GM19023 (cell line): ENCODE data around the gene PLPPR5.

Experiments
- ATAC-seq: cut with Tn5 transposase; IDR thresholded peaks from one replicate; pipeline ENCODE4 v1.9.1; 2021; ENCODE audit warnings: mild to moderate bottlenecking, moderate library complexity; ENCODE audit not compliant: unreplicated experiment

PLPPR5 gene

DNA sequence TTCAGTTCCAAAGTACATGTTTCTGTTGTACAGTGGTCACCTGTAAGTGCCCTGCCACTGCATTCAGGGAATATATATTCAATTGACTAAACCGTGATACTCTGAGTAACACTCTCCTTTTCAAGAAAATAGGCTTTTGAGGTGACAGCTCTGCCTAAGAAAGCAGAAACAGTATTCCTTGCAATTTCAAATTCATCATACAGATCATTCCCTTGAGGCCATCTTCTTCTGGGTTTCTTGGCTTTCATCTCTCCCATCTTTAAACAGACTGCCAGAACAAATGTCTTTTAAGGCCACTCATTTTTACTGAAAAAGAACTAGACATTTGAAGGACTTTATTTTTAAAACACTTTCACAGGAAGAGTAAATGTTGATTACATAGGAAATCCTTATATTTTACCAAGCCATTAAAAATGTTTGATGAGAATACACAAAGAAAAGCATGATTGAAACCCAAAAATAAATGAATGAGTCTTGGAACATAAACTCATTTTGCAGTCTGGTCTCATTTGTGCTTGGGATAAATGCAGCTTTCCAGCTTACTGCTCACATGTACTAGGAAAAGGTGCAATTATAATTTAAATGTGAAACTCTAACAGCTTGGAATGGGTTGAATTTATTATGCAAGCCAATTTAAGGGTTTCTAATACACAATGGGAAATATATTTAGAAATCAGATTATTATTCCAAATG is 34.7 kb downstream of the PLPPR5 start:
- no peak for ATAC-seq

DNA sequence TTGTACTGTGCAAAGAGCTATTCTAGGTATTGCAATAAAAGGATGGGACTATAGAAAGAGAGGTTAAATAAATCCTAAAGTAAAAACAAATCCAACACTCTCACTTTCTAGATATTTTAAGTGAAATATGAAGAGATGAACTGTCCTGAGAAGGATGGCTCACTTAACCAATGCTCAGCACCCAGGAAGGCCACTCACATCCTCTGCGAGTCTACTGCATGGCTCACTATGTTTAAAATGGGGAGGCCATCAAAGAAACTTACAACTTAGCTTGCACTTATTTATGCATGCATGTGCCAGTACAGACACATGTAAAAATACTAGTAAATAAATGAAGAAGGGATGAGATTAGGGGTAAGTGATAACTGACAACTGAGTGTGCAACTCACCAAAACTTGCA is 37.5 kb downstream of the PLPPR5 start:
- no peak for ATAC-seq

DNA sequence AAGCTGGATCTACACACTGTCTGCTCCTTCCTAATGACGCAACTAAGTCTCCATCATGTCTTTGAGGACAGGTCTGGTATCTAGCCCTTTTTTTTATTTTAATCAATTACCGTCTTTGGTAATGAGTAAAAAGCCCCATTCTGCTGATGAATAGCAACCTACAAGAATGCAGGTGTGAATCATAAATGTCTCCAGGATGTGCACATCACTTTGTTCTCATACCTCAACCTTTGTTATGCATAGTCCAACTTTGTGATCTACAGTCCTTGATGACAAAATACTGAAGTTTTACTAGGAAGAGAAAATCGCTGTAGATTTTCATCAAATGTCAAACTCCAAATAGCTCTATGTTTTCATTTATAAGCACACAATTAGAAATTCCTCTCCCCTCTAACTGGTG is 39.3 kb downstream of the PLPPR5 start:
- no peak for ATAC-seq

DNA sequence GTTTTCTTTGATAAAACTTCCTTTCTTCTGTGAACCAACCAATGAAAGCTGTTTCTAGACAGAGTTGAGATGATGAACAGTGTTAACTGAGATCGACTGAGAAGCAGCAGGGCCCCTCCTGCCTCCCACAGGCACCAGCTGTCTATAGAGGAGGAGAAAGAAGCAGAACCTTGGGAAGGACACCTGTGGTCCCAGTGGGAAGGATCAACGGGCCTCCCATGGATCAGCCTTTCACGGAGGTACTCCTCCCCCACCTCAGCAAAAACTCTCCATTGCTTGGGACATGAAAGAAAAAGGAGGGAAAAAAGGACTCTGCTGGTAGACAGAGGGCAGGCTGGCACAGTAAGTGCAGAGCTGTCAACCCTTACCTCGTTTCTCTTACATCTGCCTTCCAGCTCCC is 40.5 kb downstream of the PLPPR5 start:
- no peak for ATAC-seq

DNA sequence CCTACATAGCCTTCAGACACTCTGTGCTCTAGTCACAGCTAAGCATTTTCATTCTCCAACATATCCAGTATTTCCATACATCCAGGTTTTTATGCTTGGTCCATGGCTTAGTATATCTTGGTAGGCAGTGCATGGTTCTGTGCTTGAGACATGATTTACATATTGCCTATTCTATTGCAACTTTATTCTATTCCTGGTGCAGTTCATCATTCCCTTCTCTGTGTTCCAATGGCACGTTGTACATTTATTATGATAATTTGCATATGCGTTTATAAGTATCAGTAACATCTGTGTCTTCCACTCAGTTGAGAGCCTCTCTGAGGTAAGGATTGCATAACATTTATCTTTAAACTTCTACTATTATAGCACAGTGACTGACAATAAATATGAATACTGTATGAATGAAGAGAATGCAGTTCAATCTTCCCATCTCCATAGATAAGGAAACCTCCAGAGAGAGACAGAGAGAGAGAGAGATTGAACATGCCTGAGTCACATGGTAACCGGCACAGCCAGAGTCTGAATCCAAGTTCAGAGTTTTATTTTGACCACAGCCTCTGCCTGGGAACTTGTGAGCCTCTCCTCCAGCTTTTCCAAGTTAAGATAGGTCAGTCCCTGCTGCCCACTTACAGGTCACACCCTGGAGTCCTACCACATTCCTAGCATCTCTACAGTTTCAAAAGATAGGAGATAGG is 41.5 kb downstream of the PLPPR5 start:
- ATAC-seq, result no peak

DNA sequence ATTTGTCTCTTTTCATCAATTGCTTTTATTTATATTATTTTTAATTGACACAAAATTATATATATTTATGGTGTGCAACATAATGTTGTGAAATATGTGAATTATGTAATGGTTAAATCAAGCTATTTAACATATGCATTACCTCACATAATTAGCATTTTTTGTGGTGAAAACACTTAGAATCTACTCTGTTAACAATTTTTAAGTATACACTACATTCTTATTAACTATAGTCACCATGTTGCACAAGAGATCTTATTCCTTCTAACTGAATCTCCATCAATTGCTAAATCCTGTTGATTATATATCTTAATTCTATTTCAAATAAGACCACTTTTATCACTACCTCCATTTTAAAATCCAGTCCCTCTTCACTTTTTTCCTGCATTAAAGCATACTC is 42.5 kb downstream of the PLPPR5 start:
- no peak for ATAC-seq

DNA sequence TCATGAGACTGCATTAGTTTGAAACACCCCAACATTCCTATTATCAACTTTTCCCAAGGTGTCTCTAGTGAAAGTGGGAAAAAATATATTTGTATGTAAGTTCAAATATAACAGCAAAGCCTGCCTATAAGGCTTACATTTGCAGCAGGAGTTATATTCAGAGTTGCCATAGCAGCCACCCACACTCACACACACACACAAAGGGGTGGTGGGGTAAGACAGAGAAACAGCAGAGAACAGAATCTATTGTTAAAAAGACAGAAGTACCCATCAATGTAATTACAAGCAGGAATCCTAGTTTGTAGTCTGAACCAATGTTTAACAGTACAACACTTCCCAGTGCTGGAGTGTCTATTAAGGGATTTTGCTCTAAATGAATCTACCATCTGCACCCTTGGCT is 55.0 kb downstream of the PLPPR5 start:
- ATAC-seq, result no peak

DNA sequence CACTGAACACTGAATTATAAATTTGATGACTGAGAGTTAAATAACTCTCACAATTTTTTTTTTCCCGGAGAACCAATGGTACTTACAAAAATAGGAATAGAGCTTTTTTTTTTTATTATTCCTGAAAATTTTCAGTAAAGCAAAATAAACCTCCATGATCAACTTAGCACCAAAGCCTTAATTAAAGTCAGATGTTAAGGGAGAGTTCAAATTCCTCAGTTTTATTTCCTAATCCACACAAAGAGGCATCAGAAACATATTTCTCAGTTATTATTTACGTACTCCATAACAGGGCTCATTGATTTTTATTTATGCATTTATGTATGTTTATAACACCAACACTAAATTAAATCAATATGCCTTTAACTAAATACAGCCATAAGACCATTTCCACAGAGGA is 55.5 kb downstream of the PLPPR5 start:
- ATAC-seq, result no peak

DNA sequence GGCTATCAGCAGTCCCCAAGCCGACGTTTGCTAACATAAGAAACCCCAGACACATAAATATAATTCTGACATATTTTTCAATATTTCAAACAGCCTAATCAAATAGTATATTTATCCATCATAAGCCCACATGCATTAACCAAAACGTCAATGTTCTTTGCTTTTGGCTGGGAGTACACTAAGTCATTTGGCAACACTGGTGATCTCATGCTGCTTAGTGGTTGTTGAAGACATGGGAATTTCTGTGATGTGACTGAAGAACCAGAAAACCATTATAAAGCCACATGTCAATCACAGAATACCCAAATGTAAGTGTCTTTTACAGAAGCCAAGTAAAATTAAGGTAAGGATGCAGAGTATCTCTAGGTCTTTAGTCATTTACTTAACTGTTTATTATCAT is 57.6 kb downstream of the PLPPR5 start:
- ATAC-seq, result no peak

DNA sequence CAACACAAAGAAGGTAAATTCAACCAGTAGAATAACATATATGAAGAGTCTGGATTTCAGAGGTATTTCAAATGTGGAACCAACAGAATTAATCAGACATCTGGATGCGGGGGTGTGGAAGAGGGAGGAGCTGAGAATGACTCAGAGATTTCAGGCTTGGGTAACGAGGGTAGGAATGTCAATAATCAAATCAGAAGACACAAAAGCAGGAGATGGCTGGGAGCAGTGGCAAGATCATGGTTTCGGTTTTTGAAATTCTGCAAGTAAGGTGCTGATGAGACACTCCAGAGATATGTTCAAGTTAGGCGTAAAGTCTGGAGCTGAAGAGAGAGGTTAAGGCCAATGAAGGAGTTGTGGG is 64.0 kb downstream of the PLPPR5 start:
- no peak for ATAC-seq

DNA sequence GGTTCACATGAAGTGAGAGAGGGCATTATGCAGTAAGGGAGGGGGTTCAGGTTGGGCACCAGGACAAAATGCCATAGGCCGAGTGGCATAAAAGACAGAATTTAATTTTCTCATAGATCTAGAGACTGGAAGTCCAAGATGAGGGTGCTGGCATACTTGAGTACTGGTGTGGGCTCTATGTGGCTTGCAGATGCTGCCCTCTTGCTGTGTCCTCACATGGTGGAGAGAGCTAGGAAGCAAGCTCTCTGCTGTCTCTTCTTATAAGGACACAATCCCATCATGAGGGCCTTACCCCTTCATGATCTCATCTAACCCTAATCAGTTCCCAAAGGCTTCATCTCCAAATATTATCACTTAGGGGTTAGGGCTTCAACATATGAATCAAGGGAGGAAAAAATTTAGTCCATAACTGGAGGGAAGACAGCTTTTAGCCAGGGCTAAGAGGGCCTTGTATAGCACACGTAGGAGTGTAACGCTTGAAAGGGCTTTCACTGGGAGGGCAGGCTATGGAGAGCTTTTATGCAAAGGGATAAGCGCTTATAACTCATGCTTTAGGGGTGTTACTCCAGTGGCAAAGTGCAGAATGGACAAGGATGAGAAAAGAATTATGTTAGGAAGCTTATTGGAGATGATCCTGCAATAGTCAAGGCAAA is 64.5 kb downstream of the PLPPR5 start:
- ATAC-seq, result no peak

DNA sequence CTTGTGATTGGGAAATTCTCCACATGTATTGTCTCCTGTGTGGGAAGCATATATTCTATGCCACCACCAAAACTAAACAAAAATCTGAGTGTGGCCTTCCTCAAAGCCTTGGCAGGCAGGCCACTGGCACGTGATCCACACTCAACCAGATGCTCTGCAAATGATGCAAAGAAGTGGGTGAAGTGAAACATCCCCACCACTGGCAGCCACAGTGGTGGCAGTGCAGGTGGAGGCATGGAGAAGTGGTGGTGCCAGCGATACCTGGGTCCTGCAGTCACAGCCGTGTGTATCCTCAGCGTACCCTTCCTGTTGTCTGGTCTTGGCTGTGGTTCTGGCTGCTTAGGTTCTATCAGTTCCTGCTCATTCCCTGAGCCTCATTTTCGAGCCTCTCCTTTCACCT is 65.2 kb downstream of the PLPPR5 start:
- ATAC-seq, result no peak

DNA sequence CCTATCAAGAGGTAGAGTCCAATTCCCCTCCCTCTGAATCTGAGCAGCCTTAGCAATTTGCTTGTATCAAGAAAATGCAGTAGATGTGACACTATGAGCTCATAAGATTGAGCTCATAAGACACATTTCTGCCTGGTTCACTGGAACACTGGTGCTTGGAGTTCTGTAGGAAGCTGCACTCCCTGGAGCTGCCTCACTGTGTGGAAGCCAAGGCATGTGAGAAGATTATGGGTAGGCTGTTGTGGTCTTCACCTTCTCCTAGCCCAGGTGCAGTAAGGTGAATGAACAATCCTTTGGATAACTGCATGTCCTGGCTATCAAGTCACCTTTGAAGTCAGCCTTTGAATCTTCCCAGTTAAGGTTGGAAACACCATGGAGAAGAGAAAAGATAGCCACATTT is 67.3 kb downstream of the PLPPR5 start:
- no peak for ATAC-seq

DNA sequence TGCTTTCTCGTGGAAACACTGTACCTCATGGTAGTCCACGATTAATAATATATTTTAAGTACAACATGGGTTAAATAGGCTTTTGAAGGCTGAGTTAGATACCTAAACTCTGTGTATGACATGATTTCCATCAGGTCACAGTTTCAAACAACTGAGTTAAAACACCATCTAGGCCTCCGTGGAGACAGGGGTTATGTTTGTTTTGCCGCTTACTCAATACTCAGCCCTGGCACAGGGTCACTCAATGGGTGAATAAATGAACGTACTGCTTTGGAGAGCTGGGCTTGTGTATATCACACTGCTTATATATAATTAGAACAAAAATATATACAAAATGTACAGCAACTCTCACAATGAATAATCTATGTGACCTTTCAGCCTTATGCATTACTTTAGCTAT is 72.5 kb downstream of the PLPPR5 start:
- ATAC-seq, result no peak

DNA sequence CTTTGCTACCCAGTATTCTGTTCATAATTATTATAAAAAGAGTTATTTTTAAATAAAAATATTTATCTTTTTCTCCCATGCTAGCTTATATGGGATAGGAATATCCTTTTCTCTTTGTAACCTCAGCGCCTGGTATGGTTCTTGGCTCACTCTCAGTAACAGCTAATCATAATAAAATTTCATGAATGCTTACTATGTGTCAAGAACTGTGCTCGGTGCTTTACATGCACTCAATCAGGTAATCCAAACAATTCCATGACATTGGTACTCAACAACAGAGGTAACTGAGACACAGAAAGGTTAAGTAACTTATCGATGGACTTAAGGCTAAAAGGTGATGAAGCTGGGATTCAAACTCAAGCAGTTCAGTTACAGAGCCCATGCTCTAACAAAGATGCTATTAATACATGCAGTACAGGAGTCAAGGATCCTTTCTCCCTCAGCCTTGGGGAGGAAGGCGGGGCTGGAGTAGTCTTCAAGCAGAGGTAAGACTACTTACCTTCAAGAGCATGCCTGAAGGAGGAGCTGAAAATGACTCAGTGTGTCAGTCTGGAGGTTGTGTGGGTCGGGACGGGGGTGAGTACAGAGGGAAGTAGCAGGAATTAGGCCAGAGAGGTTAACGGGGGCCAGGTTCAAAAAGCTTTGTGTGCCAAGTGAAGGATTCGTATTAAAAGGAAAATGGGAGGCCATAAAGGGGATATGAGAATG is 73.4 kb downstream of the PLPPR5 start:
- no peak for ATAC-seq

DNA sequence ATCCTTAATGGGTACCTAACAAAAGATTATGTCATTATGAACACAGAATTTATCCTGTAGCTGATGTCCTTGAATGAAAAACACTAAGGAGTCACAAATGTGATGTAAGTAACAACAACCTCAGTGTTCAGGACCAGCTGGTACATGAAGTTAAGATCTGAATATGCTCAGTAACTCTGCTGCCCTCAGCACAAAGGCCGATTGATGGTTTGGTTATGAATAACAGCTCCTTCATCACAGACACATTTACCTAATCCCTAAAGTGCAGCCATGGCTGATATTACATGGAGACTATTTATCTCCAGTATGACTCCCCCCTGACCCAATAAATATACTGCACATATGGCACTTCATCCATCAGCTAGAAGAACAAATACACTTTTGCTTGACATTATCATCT is 75.2 kb downstream of the PLPPR5 start:
- ATAC-seq, result no peak

DNA sequence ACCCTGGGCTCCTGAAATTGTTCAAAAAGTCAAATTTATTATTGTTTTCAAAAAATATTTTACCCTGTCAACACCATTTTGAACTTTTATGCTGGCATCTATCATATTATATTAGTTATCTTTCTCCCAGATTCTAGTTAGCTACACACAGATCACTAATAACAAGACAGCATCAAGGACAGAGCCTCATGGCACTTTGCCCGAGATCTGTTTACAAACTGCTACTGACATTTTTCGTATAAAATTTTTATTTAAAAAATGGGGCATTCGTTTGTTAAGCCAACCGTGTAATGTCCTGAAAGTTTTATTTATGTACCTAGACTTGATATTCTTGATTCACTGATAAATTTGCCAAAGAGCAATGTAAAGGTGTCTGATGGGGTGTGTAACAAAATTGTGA is 78.1 kb downstream of the PLPPR5 start:
- ATAC-seq, result no peak

DNA sequence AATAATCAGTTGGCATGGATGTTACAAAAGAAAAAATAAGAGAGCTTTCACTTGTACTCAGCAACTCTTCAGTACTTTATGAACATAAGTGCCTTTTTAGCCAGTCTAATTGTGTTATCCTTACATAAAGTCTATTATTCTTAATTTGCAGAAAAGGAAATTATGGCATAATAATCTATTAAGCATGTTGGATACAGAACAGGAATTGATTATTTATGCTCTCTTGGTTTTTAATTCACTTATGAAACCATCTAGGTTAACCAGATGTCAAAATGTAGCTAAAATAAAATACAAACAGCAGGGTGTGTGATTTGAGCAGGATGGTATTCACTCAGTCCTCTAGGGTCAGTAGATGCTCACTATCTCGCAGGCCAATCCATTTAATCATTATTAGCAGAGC is 79.7 kb downstream of the PLPPR5 start:
- ATAC-seq, result no peak

DNA sequence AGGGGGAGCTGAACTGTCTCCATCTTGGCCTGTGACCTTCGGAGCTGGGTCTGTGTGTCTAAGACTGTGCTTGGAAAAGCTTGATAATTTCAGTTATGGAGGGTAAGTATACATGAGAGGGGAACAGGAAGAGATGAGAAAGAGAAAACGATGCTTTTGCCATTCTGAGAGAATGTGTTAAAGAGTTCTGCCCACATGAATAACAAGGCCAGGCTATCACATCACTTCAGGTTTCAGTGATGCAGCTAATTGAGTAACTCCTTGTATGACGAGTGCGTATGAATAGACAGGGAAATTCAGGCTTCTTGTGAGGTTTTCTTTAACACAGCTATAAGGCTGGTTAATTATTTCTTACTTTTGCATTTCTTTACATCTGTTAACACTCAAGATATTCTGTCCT is 81.0 kb downstream of the PLPPR5 start:
- ATAC-seq, result no peak

DNA sequence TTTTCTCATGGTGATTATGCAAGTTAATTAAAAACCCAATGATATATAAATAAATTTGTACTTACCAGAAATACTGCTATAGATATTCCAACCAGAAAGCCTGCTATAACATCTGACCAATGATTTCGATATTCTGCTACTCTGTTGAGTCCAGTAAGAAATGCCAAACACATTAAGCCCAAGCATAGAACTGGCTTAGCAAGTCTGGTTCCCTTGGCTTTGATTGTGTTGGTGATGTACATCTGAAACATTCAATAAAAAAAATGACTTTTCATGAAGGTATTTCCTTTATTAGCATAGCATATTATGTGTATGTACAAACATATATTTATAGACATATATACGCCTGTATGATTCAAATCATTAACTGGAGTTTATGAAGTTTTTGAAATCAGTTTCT is 82.8 kb downstream of the PLPPR5 start:
- no peak for ATAC-seq

DNA sequence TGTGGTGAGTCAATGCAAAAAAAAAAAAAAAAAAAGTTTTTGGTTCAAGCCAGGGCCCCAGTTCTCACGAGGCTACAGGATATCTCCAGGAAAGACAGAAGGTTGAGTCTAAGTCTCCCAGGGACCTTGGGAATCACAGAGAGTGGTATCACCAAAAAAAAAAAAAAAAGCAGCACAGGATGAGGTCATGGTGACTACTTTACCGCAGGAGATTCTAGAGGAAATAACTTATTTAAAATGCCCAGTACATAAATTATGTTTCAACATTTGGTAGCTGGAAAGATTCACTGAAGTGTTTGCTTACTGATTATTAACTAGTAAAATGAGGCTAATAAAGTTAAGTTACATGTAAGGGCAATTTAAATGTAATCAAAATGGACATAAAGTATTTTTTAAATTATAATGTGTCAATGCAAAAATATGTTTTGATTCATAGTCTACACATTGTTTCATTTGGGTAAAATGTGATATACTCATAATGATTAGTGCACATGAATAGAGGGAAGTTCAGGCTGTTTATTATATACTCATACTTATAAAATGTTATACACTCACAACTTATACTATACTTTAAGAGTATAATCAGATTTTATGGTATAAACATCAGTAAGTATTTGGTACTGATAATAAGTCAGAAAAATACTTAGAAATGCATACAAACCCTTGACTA is 84.1 kb downstream of the PLPPR5 start:
- no peak for ATAC-seq
